ENCODE measurements around the gene COLEC12.

The COLEC12 gene

DNA sequence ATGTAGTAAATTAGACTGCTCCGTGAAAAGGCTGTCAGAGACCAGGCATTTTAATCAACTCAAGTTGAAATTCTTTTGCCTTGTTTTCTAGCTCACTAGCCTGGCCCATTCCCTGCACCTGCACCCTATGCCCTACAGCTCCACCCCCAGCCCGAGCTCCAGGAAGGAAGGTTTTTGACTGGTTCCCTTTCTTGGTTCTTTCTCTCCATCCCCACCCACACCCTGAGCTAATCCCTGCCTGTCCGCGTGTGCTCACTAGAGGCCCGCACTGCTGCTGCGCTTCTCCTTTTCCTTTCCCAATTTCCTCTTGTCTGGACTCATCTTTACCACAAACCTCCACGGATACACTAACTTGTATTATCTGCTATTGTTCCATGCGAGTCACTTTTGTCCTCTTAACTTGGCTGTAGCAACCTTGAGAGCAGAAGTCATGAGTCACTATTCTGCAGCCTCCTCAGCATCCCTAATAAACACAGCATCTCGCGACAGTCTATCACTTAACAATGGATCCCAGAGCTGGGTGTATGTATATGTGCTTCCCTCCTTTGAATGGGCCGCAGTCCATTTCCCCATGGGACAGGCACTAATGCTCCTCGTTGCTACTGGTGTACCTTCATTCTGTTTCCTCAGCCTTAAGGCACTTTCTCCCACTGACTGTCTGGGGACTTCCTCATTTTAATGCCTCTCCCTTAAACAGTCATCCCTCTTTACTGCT is 36.5 kb downstream of the COLEC12 start:
- no peaks in the 10 kb centered on the region for H3K9me3 ChIP-seq (ENCODE audit: insufficient read depth, low read length)
- H4K20me1 ChIP-seq (ENCODE audit: insufficient read depth, low read length), result no peaks in the 10 kb centered on the region
- peaks cover 47% of the 10 kb centered on the region for H3K27me3 ChIP-seq (ENCODE audit: low read depth, low read length)
- H2AFZ ChIP-seq (ENCODE audit: low read depth, low read length), result no peak overlapping the region
- TF ChIP-seq, protein P1, sequence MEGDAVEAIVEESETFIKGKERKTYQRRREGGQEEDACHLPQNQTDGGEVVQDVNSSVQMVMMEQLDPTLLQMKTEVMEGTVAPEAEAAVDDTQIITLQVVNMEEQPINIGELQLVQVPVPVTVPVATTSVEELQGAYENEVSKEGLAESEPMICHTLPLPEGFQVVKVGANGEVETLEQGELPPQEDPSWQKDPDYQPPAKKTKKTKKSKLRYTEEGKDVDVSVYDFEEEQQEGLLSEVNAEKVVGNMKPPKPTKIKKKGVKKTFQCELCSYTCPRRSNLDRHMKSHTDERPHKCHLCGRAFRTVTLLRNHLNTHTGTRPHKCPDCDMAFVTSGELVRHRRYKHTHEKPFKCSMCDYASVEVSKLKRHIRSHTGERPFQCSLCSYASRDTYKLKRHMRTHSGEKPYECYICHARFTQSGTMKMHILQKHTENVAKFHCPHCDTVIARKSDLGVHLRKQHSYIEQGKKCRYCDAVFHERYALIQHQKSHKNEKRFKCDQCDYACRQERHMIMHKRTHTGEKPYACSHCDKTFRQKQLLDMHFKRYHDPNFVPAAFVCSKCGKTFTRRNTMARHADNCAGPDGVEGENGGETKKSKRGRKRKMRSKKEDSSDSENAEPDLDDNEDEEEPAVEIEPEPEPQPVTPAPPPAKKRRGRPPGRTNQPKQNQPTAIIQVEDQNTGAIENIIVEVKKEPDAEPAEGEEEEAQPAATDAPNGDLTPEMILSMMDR (IDR thresholded peaks at IDR 0.05; ENCODE audit: low read depth, low read length), result no peak
- no peak for TF ChIP-seq EZH2phosphoT487 (IDR thresholded peaks at IDR 0.05; ENCODE audit: low read depth)
- H3K36me3 ChIP-seq (replicated peaks; ENCODE audit: low read depth, low read length), result no peaks in the 10 kb centered on the region
- H3K4me3 ChIP-seq (ENCODE audit: low read length), result no peak overlapping the region
- no peak overlapping the region for H3K4me2 ChIP-seq (ENCODE audit: low read length)
- no peaks in the 10 kb centered on the region for H3K79me2 ChIP-seq (ENCODE audit: low read length)
- H3K27ac ChIP-seq (ENCODE audit: low read length), result no peak overlapping the region
- no peaks in the 10 kb centered on the region for H3K4me1 ChIP-seq (ENCODE audit: low read length)
- H3K9ac ChIP-seq (ENCODE audit: low read length), result no peak overlapping the region

DNA sequence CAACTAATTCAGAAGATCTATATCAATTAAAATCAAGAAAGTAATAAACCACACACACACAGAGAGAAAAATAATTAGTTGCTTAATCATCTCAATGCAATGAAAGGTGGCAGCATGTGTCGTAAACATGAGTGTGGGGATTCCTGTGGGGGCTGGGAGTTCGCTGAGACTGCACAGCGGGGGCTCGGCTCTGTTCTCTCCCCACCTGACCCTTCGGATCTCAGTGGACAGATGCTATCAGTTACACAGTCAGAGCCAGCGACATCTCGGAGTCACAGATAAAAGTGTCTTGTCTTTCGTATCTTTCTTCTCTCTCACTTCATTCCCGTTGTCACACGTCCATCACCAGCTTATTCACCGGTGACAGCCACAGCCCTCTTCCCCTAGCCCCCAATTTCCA is 37.1 kb downstream of the COLEC12 start:
- H3K27ac ChIP-seq (ENCODE audit: low read length), result no peak overlapping the region
- TF ChIP-seq, protein P1 (IDR thresholded peaks at IDR 0.05; ENCODE audit: low read depth, low read length), result no peak
- TF ChIP-seq EZH2phosphoT487 (IDR thresholded peaks at IDR 0.05; ENCODE audit: low read depth), result no peak

DNA sequence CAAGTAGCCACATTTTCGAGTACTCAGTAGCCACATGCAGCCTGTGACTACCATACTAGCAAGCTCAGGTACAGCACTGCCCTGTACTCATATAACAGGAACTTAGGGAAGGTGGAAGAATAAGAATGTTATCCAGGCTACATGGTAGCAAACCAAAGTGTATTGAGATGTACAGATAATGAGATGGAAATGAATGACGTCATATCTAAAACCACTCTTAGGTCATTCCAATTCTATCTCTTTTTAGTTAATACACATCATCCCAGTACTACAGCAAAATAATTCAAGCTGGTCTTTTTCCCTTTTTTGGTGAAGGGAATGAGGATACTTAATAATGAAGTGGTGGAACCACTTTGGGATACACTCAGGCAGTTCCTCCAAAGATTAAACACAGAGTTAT is 38.7 kb downstream of the COLEC12 start:
- Histone ChIP-seq H3K36me3 (replicated peaks; ENCODE audit: low read depth, low read length) (no peaks in the 10 kb centered on the region), H3K79me2 (ENCODE audit: low read length) (no peaks in the 10 kb centered on the region), H3K9ac (ENCODE audit: low read length) (no peak overlapping the region), H3K9me3 (ENCODE audit: insufficient read depth, low read length) (no peaks in the 10 kb centered on the region), H4K20me1 (ENCODE audit: insufficient read depth, low read length) (no peaks in the 10 kb centered on the region), H3K4me3 (ENCODE audit: low read length) (no peak overlapping the region), H2AFZ (ENCODE audit: low read depth, low read length) (no peak overlapping the region), H3K27me3 (ENCODE audit: low read depth, low read length) (peaks cover 44% of the 10 kb centered on the region), H3K4me1 (ENCODE audit: low read length) (no peaks in the 10 kb centered on the region), H3K27ac (ENCODE audit: low read length) (no peak overlapping the region), H3K4me2 (ENCODE audit: low read length) (no peak overlapping the region)
- TF ChIP-seq, protein P1 (IDR thresholded peaks at IDR 0.05; ENCODE audit: low read depth, low read length), result no peak
- TF ChIP-seq EZH2phosphoT487 (IDR thresholded peaks at IDR 0.05; ENCODE audit: low read depth), result no peak

More for the DNA sequence above, 37.1 kb downstream of the COLEC12 start:
- H3K4me3 ChIP-seq (ENCODE audit: low read length), result no peak overlapping the region
- no peak overlapping the region for H3K9ac ChIP-seq (ENCODE audit: low read length)
- no peak overlapping the region for H3K4me2 ChIP-seq (ENCODE audit: low read length)
- H2AFZ ChIP-seq (ENCODE audit: low read depth, low read length), result no peak overlapping the region
- H3K79me2 ChIP-seq (ENCODE audit: low read length), result no peaks in the 10 kb centered on the region
- H3K27me3 ChIP-seq (ENCODE audit: low read depth, low read length), result peaks cover 44% of the 10 kb centered on the region
- H3K9me3 ChIP-seq (ENCODE audit: insufficient read depth, low read length), result no peaks in the 10 kb centered on the region
- no peaks in the 10 kb centered on the region for H4K20me1 ChIP-seq (ENCODE audit: insufficient read depth, low read length)
- no peaks in the 10 kb centered on the region for H3K4me1 ChIP-seq (ENCODE audit: low read length)
- H3K36me3 ChIP-seq (replicated peaks; ENCODE audit: low read depth, low read length), result no peaks in the 10 kb centered on the region

DNA sequence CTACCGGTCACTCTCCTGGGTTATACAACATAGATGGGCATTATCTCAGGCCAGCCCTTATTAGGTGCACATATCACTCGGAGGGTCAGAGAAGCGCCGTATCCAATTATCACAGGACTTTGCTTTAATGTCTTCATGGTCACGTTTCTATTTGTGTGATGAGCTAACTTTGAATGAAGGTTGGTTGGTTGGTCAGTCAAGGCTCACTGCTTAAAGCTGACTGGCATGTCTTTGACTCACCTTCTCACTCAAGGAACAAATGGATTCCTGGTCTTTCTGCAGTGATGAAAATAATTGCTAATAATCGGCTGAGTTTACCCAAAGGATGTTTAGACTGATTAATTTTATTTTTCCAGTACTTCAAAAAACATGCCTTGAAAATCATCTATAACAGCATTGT is 39.7 kb downstream of the COLEC12 start:
- no peaks in the 10 kb centered on the region for H3K9me3 ChIP-seq (ENCODE audit: insufficient read depth, low read length)
- no peaks in the 10 kb centered on the region for H4K20me1 ChIP-seq (ENCODE audit: insufficient read depth, low read length)

More for the DNA sequence above, 39.7 kb downstream of the COLEC12 start:
- Histone ChIP-seq H3K27ac (ENCODE audit: low read length) (no peak overlapping the region), H3K9ac (ENCODE audit: low read length) (no peak overlapping the region), H3K27me3 (ENCODE audit: low read depth, low read length) (peaks cover 39% of the 10 kb centered on the region), H3K79me2 (ENCODE audit: low read length) (no peaks in the 10 kb centered on the region), H3K4me1 (ENCODE audit: low read length) (no peaks in the 10 kb centered on the region), H3K4me2 (ENCODE audit: low read length) (no peak overlapping the region), H2AFZ (ENCODE audit: low read depth, low read length) (no peak overlapping the region), H3K36me3 (replicated peaks; ENCODE audit: low read depth, low read length) (no peaks in the 10 kb centered on the region), H3K4me3 (ENCODE audit: low read length) (no peak overlapping the region)
- TF ChIP-seq EZH2phosphoT487 (IDR thresholded peaks at IDR 0.05; ENCODE audit: low read depth), result no peak
- TF ChIP-seq, protein P1 (IDR thresholded peaks at IDR 0.05; ENCODE audit: low read depth, low read length), result no peak

Data from OCI-LY3 (cell line).